Prostate gland (tissue), 2 donors: ENCODE results near the gene BTBD9. TPM values are rescaled to one million over a fixed set of nuclear protein-coding genes. Genes with fewer than 3 reads are reported as not detected.

Experiments used
- DNase-seq: peaks from one replicate; pipeline ENCODE4 v3.0.0-alpha.2; 2019; ENCODE audit warnings: low spot score
- H3K27ac ChIP-seq, 2 donors: fragments of 200-600 bp; sonication (generic); 2 replicates each; pipeline ENCODE4 v1.5.1; 2017 to 2019
- H3K27me3 ChIP-seq: fragments of 200-600 bp; sonication (generic); replicated peaks from 2 replicates; pipeline ENCODE4 v1.5.1; 2019; ENCODE audit not compliant: insufficient read depth
- H3K36me3 ChIP-seq, 2 donors: fragments of 200-600 bp; sonication (generic); 1 replicate in 1 of 2; 2 replicates in 1 of 2; pipeline versions ENCODE4 v1.5.1 to v1.8.1; 2017 to 2019
- H3K4me1 ChIP-seq: fragments of 200-600 bp; sonication (generic); replicated peaks from 2 replicates; pipeline ENCODE4 v1.5.1; 2019
- H3K4me3 ChIP-seq, 2 donors: fragments of 200-600 bp; sonication (generic); 2 replicates each; pipeline ENCODE4 v1.5.1; 2017 to 2019
- H3K9me3 ChIP-seq: fragments of 200-600 bp; sonication (generic); 2 replicates; pipeline ENCODE4 v1.5.1; 2017
- POLR2A ChIP-seq: fragments of 450-650 bp; IDR thresholded peaks from one replicate; pipeline ENCODE4 v1.6.1; 2016; ENCODE audit warnings: antibody characterized with exemption, mild to moderate bottlenecking
- POLR2AphosphoS5 ChIP-seq: sonication (generic); formaldehyde crosslinking; IDR thresholded peaks from one replicate; pipeline ENCODE4 v1.6.1; 2017; ENCODE audit warnings: antibody characterized with exemption
- WGBS: methylation state at CpG from one replicate; pipeline ENCODE4 v1.1.5; 2018; 5-methylcytosine and 5-hydroxymethylcytosine counted together
- intact Hi-C: fragments of 100-400 bp; cut with DNase I; formaldehyde crosslinking; loops from one replicate; pipeline ENCODE4 v1.14.2; 2022
- total RNA-seq, 2 donors: library from RNA; depleted of rRNA; stranded (reverse); fragments of >200 nt; gene quantifications; one replicate each; pipeline ENCODE4 v1.1.0, GENCODE V29; 2016
- TF ChIP-seq, protein P1 (sequence below), 4 experiments: fragments of 200-600 bp in 2 of 4; fragments of 450-650 bp in 2 of 4; sonication (generic) in 2 of 4; IDR thresholded peaks; 1 replicate in 3 of 4; 2 replicates in 1 of 4; pipeline ENCODE4 v1.5.1; 2016 to 2019; ENCODE audit warnings: antibody characterized with exemption in 4 of 4, mild to moderate bottlenecking in 2 of 4, moderate library complexity in 2 of 4

Gene BTBD9
- total RNA-seq, 2 donors from 2014 or later, result 11.2 to 17.4 TPM

DNA sequence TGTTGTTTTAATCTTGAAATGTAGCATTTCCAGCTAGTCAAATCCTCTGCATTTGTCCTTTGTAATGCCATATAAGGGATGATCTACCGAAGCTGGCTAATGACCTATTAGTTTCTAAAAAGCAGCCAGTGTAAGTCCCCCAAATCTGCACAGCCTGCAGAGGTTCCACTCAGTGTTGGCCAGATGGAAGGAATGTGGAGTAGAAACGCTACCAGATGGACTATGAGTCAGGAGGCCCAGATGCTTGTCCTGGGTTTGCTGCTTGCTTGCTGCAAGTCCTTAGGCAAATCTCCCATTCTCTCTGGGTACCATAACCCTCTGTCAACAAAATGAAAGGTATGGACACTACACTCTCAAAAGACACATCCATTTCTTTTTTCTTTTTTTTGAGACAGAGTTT is 149.8 kb downstream of the BTBD9 start:
- H3K9me3 ChIP-seq, result no peaks in the 10 kb centered on the region
- no peak overlapping the region for H3K4me3 ChIP-seq
- no peaks in the 10 kb centered on the region for H3K27me3 ChIP-seq
- H3K4me1 ChIP-seq, result no peaks in the 10 kb centered on the region
- no peak for DNase-seq
- intact Hi-C loops, result loop anchor here (5.0 kb wide), 3 partner anchors 458 to 783 kb away; no protein-coding TSS in a partner anchor
- TF ChIP-seq POLR2A (no peak), POLR2AphosphoS5 (no peak)
- TF ChIP-seq, protein P1, sequence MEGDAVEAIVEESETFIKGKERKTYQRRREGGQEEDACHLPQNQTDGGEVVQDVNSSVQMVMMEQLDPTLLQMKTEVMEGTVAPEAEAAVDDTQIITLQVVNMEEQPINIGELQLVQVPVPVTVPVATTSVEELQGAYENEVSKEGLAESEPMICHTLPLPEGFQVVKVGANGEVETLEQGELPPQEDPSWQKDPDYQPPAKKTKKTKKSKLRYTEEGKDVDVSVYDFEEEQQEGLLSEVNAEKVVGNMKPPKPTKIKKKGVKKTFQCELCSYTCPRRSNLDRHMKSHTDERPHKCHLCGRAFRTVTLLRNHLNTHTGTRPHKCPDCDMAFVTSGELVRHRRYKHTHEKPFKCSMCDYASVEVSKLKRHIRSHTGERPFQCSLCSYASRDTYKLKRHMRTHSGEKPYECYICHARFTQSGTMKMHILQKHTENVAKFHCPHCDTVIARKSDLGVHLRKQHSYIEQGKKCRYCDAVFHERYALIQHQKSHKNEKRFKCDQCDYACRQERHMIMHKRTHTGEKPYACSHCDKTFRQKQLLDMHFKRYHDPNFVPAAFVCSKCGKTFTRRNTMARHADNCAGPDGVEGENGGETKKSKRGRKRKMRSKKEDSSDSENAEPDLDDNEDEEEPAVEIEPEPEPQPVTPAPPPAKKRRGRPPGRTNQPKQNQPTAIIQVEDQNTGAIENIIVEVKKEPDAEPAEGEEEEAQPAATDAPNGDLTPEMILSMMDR (IDR thresholded peaks at IDR 0.05), result no peak
- WGBS, result 75% methylated on average over 2 of the region's 2 CpGs
- H3K27ac ChIP-seq, result no peak overlapping the region
- H3K36me3 ChIP-seq, result no peaks in the 10 kb centered on the region

DNA sequence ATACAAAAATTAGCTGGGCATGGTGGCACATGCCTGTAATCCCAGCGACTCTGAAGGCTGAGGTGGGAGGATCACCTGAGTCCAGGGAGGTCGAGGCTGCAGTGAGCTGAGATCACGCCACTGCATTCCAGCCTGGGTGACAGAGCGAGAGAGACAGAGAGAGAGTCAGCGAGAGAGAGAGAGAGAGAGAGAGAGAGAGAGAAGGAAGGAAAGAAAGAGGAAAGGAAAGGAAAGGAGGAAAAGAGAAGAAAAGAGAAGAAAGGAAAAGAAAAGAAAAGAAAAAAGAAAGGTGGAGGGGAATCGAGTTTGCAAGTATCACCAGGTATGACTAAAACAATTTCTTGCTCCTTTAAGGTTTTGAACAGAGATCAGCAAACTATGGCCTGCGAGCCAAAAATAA is 152.3 kb downstream of the BTBD9 start:
- no peak for DNase-seq
- no peak overlapping the region for H3K4me3 ChIP-seq
- H3K9me3 ChIP-seq, result no peaks in the 10 kb centered on the region
- 92% methylated on average over 7 of the region's 7 CpGs for WGBS
- no peaks in the 10 kb centered on the region for H3K27me3 ChIP-seq
- H3K27ac ChIP-seq, result no peak overlapping the region
- TF ChIP-seq, protein P1 (IDR thresholded peaks at IDR 0.05), result no peak
- TF ChIP-seq POLR2AphosphoS5 (no peak), POLR2A (no peak)
- intact Hi-C loops, result no loop called here
- H3K4me1 ChIP-seq, result no peaks in the 10 kb centered on the region
- no peaks in the 10 kb centered on the region for H3K36me3 ChIP-seq

DNA sequence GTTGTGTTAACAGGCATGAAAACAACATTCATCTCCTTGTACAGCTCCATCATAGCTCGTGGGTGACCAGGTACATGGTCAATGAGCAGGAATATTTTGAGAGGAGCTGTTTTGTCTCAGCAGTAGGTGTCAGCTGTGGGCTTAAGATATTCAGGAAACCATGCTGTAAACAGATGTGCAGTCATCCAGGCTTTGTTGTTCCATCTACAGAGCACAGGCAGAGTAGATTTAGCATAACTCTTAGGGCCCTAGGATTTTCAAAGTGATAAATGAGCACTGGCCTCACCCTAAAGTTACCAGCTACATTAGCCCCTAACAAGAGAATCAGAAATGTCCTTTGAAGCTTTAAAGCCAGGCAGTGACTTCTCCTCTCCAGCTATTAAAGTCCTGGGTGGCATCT is 154.2 kb downstream of the BTBD9 start:
- Histone ChIP-seq H3K27ac (no peak overlapping the region), H3K27me3 (no peaks in the 10 kb centered on the region), H3K4me3 (no peak overlapping the region), H3K9me3 (no peaks in the 10 kb centered on the region), H3K36me3 (no peaks in the 10 kb centered on the region), H3K4me1 (no peaks in the 10 kb centered on the region)
- WGBS, result 95% methylated on average over 1 of the region's 1 CpG
- intact Hi-C loops, result no loop called here
- no peak for TF ChIP-seq POLR2AphosphoS5
- TF ChIP-seq, protein P1 (IDR thresholded peaks at IDR 0.05), result no peak
- no peak for TF ChIP-seq POLR2A
- DNase-seq, result no peak

DNA sequence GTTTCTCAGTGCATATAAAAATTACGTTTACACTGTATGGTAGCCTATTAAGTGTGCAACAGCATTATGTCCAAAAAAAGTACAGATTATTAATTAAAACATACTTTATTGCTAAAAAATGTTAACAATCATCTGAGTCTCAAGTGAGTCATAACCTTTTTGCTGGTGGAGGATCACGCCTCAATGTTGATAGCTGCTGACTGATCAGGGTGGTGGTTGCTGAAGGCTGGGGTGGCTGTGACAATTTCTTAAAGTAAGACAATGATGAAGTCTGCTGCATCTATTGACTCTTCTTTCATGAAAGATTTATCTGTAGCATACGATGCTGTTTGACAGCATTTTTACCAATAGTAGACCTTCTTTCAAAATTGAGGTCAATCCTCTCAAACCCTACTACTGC is 155.1 kb downstream of the BTBD9 start:
- Histone ChIP-seq H3K4me3 (no peak overlapping the region), H3K4me1 (no peaks in the 10 kb centered on the region), H3K36me3 (no peaks in the 10 kb centered on the region), H3K27ac (no peak overlapping the region), H3K27me3 (no peaks in the 10 kb centered on the region), H3K9me3 (no peaks in the 10 kb centered on the region)
- WGBS, result 93% methylated on average over 3 of the region's 3 CpGs
- intact Hi-C loops, result no loop called here
- no peak for TF ChIP-seq POLR2AphosphoS5
- TF ChIP-seq POLR2A, result no peak
- TF ChIP-seq, protein P1 (IDR thresholded peaks at IDR 0.05), result no peak
- no peak for DNase-seq

DNA sequence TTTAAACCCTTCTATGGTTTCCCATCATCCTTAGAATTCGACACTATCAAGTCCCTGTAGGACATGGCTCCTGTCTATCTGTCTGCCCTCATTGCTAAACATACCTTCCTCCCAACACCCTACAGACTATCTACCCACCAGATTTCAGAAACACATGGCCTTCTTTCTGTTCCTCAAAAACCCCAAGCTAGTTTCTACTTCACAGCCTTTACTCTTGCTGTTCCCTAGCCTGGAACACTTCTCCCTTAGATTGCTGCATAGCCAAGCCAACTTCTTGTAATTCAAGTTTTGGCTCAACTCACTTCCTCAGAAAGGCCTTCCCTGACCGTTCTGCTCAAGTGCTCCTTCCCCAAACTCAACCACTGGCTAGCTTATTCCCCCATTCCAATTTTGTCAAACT is 156.2 kb downstream of the BTBD9 start:
- no peaks in the 10 kb centered on the region for H3K36me3 ChIP-seq
- TF ChIP-seq POLR2A (no peak), POLR2AphosphoS5 (no peak)
- TF ChIP-seq, protein P1 (IDR thresholded peaks at IDR 0.05), result no peak

More for the DNA sequence above, 156.2 kb downstream of the BTBD9 start:
- Histone ChIP-seq H3K27ac (no peak overlapping the region), H3K4me3 (no peak overlapping the region), H3K4me1 (no peaks in the 10 kb centered on the region), H3K27me3 (no peaks in the 10 kb centered on the region), H3K9me3 (no peaks in the 10 kb centered on the region)
- DNase-seq, result no peak
- intact Hi-C loops, result no loop called here
- 79% methylated on average over 2 of the region's 2 CpGs for WGBS
